SK-N-SH treated with all-trans-retinoic acid at 6 μM for 48 hours (cell line): Measurements from ENCODE around the gene XPC.
"Not testable (repeated sequence)": the region's sequence is repeated elsewhere in the genome, so short reads cannot be mapped to it uniquely, and the experiment has no call there.

Experiments
- ATAC-seq: fragments of 200-7000 bp; cut with Tn5 transposase; 3 replicates; pipeline ENCODE4 v1.9.1; 2020; ENCODE audit warnings: mild to moderate bottlenecking, moderate library complexity
- ARNTL ChIP-seq: fragments of 450-650 bp; formaldehyde crosslinking; IDR thresholded peaks from 2 replicates; pipeline ENCODE4 v1.5.0; 2020; ENCODE audit warnings: low read depth, mild to moderate bottlenecking, moderate library complexity, borderline replicate concordance
- BACH2 ChIP-seq: fragments of 250-450 bp; sonication (Bioruptor Pico); IDR thresholded peaks from 2 replicates; pipeline ENCODE4 v1.9.0; 2021; ENCODE audit warnings: mild to moderate bottlenecking, borderline replicate concordance
- ESRRG ChIP-seq: fragments of 250-450 bp; sonication (Bioruptor Pico); IDR thresholded peaks from 2 replicates; pipeline ENCODE4 v1.6.1; 2021; ENCODE audit warnings: mild to moderate bottlenecking
- ISL1 ChIP-seq: fragments of 250-450 bp; sonication (Bioruptor Pico); IDR thresholded peaks from 2 replicates; pipeline ENCODE4 v2.1.2; 2022; ENCODE audit warnings: mild to moderate bottlenecking, moderate library complexity
- POU6F1 ChIP-seq: fragments of 250-450 bp; sonication (Bioruptor Pico); IDR thresholded peaks from 2 replicates; pipeline ENCODE4 v1.8.0; 2021; ENCODE audit warnings: low read depth, mild to moderate bottlenecking, moderate library complexity, borderline replicate concordance
- PPARA ChIP-seq: fragments of 250-450 bp; sonication (Bioruptor Pico); IDR thresholded peaks from 2 replicates; pipeline ENCODE4 v1.5.0; 2020; ENCODE audit warnings: mild to moderate bottlenecking, borderline replicate concordance
- SNAI2 ChIP-seq: fragments of 250-450 bp; sonication (Bioruptor Pico); IDR thresholded peaks from 2 replicates; pipeline ENCODE4 v1.5.0; 2020; ENCODE audit warnings: mild to moderate bottlenecking, moderate library complexity
- TCF4 ChIP-seq: fragments of 250-450 bp; sonication (Bioruptor Pico); IDR thresholded peaks from 2 replicates; pipeline ENCODE4 v1.8.0; 2021; ENCODE audit warnings: mild to moderate bottlenecking, moderate library complexity, borderline replicate concordance
- TOX ChIP-seq: fragments of 250-450 bp; sonication (Bioruptor Pico); IDR thresholded peaks from 2 replicates; pipeline ENCODE4 v1.8.0; 2021; ENCODE audit warnings: mild to moderate bottlenecking, moderate library complexity, borderline replicate concordance
- ZC3H10 ChIP-seq: fragments of 250-450 bp; sonication (Bioruptor Pico); IDR thresholded peaks from 2 replicates; pipeline ENCODE4 v1.5.1; 2021; ENCODE audit warnings: mild to moderate bottlenecking, moderate library complexity
- ZFP3 ChIP-seq: fragments of 250-450 bp; sonication (Bioruptor Pico); IDR thresholded peaks from 2 replicates; pipeline ENCODE4 v1.5.0; 2020; ENCODE audit warnings: mild to moderate bottlenecking, moderate library complexity
- ZFP30 ChIP-seq: fragments of 450-650 bp; formaldehyde crosslinking; IDR thresholded peaks from 2 replicates; pipeline ENCODE4 v1.5.0; 2022; ENCODE audit warnings: mild to moderate bottlenecking, moderate library complexity
- ZNF565 ChIP-seq: fragments of 450-650 bp; formaldehyde crosslinking; conservative IDR thresholded peaks from 2 replicates; pipeline ENCODE4 v1.5.0; 2020; ENCODE audit warnings: low read depth, mild to moderate bottlenecking, moderate library complexity
- ZNF70 ChIP-seq: fragments of 450-650 bp; formaldehyde crosslinking; IDR thresholded peaks from 2 replicates; pipeline ENCODE4 v1.5.0; 2020; ENCODE audit warnings: mild to moderate bottlenecking, moderate library complexity
- ZNF8 ChIP-seq: fragments of 450-650 bp; formaldehyde crosslinking; IDR thresholded peaks from 2 replicates; pipeline ENCODE4 v1.5.0; 2020; ENCODE audit warnings: mild to moderate bottlenecking, moderate library complexity
- TF ChIP-seq, protein P1 (sequence below): fragments of 250-450 bp; sonication (Bioruptor Pico); IDR thresholded peaks from 2 replicates; pipeline ENCODE4 v1.5.1; 2020; ENCODE audit warnings: low read depth, mild to moderate bottlenecking, moderate library complexity
- TF ChIP-seq, protein P2 (sequence below): fragments of 250-450 bp; sonication (Bioruptor Pico); IDR thresholded peaks from 2 replicates; pipeline ENCODE4 v1.5.0; 2020; ENCODE audit warnings: mild to moderate bottlenecking, moderate library complexity

XPC gene

GRCh38 chr3:14113965-14114635, 64.3 kb downstream of the XPC start:
- ATAC-seq = no peak
- TF ChIP-seq, protein P1, sequence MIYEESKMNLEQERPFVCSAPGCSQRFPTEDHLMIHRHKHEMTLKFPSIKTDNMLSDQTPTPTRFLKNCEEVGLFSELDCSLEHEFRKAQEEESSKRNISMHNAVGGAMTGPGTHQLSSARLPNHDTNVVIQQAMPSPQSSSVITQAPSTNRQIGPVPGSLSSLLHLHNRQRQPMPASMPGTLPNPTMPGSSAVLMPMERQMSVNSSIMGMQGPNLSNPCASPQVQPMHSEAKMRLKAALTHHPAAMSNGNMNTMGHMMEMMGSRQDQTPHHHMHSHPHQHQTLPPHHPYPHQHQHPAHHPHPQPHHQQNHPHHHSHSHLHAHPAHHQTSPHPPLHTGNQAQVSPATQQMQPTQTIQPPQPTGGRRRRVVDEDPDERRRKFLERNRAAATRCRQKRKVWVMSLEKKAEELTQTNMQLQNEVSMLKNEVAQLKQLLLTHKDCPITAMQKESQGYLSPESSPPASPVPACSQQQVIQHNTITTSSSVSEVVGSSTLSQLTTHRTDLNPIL (CRISPR knock-in tag) = no peak
- no peak for TF ChIP-seq BACH2 (CRISPR knock-in tag)
- TF ChIP-seq ZFP3 (CRISPR knock-in tag) = no peak
- no peak for TF ChIP-seq ARNTL (CRISPR knock-in tag)

DNA sequence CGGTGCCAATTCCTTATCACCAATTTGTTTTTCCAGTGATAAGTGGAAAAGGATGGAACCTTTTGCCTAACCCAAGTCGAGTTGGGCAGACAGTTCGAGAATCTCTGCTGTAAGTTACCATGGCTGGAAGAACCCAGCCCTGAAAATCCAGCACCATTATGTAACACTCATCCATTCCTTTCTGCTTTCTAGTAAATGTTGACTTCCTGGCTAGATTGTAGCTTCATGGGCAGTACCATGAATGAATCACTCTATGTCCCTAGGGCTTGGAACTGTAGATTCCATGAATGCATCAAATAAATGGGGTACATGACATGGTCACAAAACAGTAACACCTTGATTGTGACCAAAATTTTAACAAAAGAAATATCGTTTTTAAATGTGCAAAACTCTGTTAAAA, 67.7 kb downstream of the XPC start:
- TF ChIP-seq ZFP3 (CRISPR knock-in tag) (no peak), ISL1 (CRISPR knock-in tag) (no peak)
- no peak for ATAC-seq

GRCh38 chr3:14109821-14110220, 68.6 kb downstream of the XPC start:
- not testable (repeated sequence) for ATAC-seq

GRCh38 chr3:14097616-14098391, 80.6 kb downstream of the XPC start:
- no peak for ATAC-seq
- no peak for TF ChIP-seq SNAI2 (CRISPR knock-in tag)
- no peak for TF ChIP-seq ISL1 (CRISPR knock-in tag)
- no peak for TF ChIP-seq ZNF8 (CRISPR knock-in tag)
- TF ChIP-seq POU6F1 = no peak
- no peak for TF ChIP-seq ESRRG
- TF ChIP-seq ZFP3 (CRISPR knock-in tag) = no peak
- TF ChIP-seq ZFP30 (CRISPR knock-in tag) = no peak
- TF ChIP-seq TCF4 (CRISPR knock-in tag) = no peak
- TF ChIP-seq TOX (CRISPR knock-in tag) = no peak
- TF ChIP-seq PPARA = no peak
- no peak for TF ChIP-seq ZC3H10 (CRISPR knock-in tag)
- no peak for TF ChIP-seq BACH2 (CRISPR knock-in tag)
- TF ChIP-seq, protein P1 (CRISPR knock-in tag) = no peak
- no peak for TF ChIP-seq ZNF565 (CRISPR knock-in tag)
- no peak for TF ChIP-seq ARNTL (CRISPR knock-in tag)

GRCh38 chr3:14096742-14097141, 81.7 kb downstream of the XPC start:
- ATAC-seq = no peak

More at GRCh38 chr3:14096742-14097141, 81.7 kb downstream of the XPC start:
- TF ChIP-seq ZC3H10 (CRISPR knock-in tag) = no peak
- TF ChIP-seq BACH2 (CRISPR knock-in tag) = no peak
- TF ChIP-seq PPARA = no peak
- TF ChIP-seq ZNF70 = no peak
- TF ChIP-seq, protein P2, sequence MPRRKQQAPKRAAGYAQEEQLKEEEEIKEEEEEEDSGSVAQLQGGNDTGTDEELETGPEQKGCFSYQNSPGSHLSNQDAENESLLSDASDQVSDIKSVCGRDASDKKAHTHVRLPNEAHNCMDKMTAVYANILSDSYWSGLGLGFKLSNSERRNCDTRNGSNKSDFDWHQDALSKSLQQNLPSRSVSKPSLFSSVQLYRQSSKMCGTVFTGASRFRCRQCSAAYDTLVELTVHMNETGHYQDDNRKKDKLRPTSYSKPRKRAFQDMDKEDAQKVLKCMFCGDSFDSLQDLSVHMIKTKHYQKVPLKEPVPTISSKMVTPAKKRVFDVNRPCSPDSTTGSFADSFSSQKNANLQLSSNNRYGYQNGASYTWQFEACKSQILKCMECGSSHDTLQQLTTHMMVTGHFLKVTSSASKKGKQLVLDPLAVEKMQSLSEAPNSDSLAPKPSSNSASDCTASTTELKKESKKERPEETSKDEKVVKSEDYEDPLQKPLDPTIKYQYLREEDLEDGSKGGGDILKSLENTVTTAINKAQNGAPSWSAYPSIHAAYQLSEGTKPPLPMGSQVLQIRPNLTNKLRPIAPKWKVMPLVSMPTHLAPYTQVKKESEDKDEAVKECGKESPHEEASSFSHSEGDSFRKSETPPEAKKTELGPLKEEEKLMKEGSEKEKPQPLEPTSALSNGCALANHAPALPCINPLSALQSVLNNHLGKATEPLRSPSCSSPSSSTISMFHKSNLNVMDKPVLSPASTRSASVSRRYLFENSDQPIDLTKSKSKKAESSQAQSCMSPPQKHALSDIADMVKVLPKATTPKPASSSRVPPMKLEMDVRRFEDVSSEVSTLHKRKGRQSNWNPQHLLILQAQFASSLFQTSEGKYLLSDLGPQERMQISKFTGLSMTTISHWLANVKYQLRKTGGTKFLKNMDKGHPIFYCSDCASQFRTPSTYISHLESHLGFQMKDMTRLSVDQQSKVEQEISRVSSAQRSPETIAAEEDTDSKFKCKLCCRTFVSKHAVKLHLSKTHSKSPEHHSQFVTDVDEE (CRISPR knock-in tag) = no peak
- TF ChIP-seq ZFP30 (CRISPR knock-in tag) = no peak
